Panc1 (cell line): Measurements from ENCODE around the gene TRIO.

Source experiments
- CTCF ChIP-seq: fragments of 450-650 bp; IDR thresholded peaks from 2 replicates; pipeline ENCODE4 v1.5.1; 2017; ENCODE audit warnings: mild to moderate bottlenecking
- POLR2AphosphoS5 ChIP-seq: IDR thresholded peaks from 2 replicates; pipeline ENCODE4 v1.6.1; 2012; ENCODE audit warnings: mild to moderate bottlenecking, low read depth, low read length, moderate library complexity
- REST ChIP-seq, 2 experiments: IDR thresholded peaks; 2 replicates each; pipeline ENCODE4 v1.6.1; 2011 to 2012; ENCODE audit warnings: low read depth in 2 of 2, control low read depth in 1 of 2, low read length in 1 of 2, mild to moderate bottlenecking in 1 of 2, moderate library complexity in 1 of 2; ENCODE audit not compliant: insufficient read depth in 1 of 2
- SIN3A ChIP-seq: IDR thresholded peaks from 2 replicates; pipeline ENCODE4 v1.6.1; 2012; ENCODE audit warnings: low read depth, mild to moderate bottlenecking, low read length, moderate library complexity, borderline replicate concordance; ENCODE audit not compliant: insufficient read depth
- TCF7L2 ChIP-seq: IDR thresholded peaks from 2 replicates; pipeline ENCODE4 v1.6.1; 2011; ENCODE audit warnings: mild to moderate bottlenecking, low read depth, low read length, inconsistent platforms

- TF ChIP-seq CTCF: no peak
- no peak for TF ChIP-seq POLR2AphosphoS5
- TF ChIP-seq SIN3A: no peak
- no peak for TF ChIP-seq TCF7L2
- TF ChIP-seq REST (IDR thresholded peaks at IDR 0.05; ENCODE audit: insufficient read depth in 1 of 2, low read depth in 2 of 2, low read length in 1 of 2): no peak
Observed at GRCh38 chr5:14400611-14401010, 257.5 kb downstream of the TRIO start.
